DMS114 treated with DMSO at 0.1 percent for 48 hours (cell line): ENCODE measurements around the gene SDK1.

Experiments used
- DNase-seq: peaks from one replicate; lab custom pipeline; 2025; ENCODE audit not compliant: unreplicated experiment; lab: John Stamatoyannopoulos, UW

The SDK1 gene

GRCh38 chr7:3327655-3328054 is 26.6 kb downstream of the SDK1 start:
- DNase-seq, result no peak

DNA sequence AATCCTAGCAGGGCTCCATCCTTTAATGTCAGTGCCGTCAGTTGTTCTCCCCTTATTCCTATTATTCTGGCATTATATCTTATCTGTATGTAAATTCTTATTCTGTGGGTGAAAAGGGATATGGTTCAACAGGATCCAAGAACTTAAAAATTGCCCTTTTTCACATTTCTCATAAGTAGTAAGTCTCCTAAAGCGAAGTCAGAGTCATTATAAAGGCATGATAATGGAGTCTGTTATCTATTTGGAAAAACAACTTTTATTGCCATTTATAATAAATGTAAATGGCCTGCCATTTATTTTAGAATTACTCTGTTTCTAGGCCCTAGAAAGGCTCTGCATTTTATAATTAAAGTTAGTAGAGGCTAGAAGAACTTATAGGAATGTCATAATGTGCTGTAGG is 31.3 kb downstream of the SDK1 start:
- DNase-seq, result no peak

GRCh38 chr7:3333861-3334260 is 32.8 kb downstream of the SDK1 start:
- no peak for DNase-seq

- DNase-seq, result no peak
Measured at GRCh38 chr7:3336042-3336665, 35.1 kb downstream of the SDK1 start.

DNA sequence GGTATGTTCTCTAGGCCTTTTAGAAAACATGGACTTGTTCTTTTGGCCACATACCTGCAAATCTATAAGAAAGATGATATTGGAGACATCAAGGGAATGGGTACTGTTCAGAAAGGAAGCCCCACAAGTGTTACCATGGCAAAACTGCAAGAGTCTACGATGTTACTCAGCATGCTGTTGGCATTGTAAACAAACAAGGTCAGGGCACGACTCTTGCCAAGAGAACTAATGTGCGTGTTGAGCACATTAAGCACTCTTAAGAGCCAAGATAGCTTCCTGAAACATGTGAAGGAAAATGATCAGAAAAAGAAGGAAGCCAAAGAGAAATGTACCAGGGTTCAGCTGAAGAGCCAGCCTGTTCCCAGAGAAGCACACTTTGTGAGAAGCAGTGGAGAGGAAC is 37.1 kb downstream of the SDK1 start:
- DNase-seq, result no peak

- DNase-seq, result no peak
Measured at GRCh38 chr7:3345699-3346481, 44.8 kb downstream of the SDK1 start.

- DNase-seq, result no peak
Measured at GRCh38 chr7:3349126-3349525, 48.1 kb downstream of the SDK1 start.

- no peak for DNase-seq
Measured at GRCh38 chr7:3356173-3356572, 55.1 kb downstream of the SDK1 start.

DNA sequence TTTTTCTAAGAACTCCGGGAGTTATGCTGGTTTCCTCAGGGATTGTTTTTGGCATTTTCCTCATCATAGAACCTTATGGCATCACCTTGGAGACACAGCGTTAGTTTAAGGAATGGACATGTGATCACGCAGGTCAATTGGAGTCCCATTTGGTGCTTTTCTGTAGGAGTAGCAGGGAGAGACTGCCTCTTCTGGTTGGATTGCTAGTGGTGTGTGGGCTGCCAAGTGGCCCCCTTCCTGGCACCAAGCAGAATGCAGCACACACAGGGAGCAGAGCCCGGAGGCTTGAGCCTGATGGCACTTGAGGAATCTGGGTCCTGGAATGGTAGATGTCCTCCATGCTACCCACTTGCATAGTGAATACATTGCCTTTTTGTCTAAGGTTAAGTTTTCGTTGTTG is 57.9 kb downstream of the SDK1 start:
- DNase-seq, result no peak

DNA sequence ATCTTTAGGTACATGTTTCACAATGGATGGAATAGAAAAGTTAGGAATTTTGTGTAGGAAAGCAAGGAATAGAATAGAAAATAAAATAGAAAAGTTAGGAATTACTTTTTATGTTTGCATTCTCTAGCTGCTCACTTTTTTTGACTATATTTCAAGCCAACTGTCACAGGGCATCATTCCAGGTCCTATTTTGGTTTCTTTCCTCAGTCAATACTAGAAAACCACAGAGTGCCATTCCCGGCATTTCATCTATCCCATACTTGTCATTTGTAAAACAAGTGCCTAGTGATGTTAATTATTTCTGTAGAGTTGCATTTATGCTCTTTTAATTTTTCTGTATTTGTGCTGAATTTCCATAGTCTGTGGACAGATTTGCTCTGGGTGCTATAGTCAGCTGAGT is 66.2 kb downstream of the SDK1 start:
- no peak for DNase-seq

DNA sequence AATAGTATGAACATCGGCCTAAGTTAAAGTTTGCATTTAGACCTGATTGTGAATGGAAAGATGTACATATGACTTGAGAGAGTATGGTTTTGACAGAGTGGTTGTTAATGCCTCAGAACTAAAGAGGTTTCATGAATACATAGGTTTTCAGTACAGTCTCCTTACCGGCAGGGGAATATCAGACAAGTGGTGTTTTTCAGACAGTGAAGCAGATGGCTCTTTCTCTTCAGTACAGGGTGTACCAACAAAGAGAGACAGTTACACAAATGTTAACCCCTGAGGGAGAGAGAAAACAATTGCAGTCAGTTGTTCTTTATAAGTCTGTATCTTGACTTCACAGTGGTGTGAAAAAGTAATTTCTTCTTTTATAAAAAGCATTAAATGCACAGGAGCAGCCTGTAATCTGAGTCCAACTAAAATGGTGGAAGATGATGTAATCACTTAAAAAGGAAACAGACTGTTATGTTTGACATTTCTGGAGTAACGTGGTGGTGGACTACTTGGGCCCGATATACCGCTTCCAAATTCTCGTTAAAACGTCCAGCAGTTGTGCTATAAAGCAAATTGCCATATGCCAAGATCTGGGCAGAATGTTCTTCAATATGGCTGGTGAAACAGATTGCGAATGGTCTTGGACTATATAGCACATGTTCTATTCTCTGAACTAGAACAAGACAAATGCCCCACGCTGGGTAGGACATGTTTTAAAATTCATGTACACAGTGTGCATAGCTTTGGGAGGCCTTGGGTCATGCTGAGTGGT is 69.2 kb downstream of the SDK1 start:
- no peak for DNase-seq

DNA sequence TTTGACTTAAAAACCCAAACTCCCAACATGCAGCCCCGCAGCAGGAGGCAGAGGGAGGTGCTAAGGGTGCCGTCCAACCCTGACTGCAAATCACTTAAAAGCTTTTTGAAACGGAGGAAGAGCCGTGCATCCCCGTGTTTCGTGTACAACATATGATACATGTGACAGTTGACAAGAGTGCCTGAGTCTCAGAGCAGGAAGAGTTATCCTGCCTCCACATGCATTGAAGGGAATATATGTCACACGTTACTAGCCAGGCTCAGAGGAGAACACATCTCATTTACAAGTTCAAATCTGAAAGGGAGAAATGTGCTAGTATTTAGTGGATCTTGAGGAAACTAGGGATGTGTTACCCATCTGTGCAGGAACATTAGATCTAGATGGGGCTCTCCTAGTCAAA is 69.9 kb downstream of the SDK1 start:
- no peak for DNase-seq

DNA sequence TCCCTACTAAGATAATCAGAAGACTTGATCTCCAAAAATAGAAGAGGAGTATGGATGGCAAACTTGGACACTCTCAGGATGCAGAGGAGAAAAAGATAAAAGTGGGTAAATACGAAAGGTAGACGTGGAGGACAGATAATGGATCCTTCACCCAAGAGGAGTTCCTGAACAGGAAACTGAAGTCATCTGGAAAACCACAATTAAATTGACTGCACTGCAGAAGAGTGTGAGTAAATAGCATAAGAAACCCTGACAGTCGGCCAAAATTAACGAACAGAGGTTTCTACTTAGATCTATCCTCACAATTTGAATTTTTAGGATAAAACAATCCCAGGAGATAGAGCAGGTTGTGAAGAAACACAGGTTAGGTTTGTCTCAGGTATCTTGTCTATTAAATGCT is 70.5 kb downstream of the SDK1 start:
- no peak for DNase-seq

GRCh38 chr7:3374239-3374638 is 73.2 kb downstream of the SDK1 start:
- DNase-seq, result no peak

DNA sequence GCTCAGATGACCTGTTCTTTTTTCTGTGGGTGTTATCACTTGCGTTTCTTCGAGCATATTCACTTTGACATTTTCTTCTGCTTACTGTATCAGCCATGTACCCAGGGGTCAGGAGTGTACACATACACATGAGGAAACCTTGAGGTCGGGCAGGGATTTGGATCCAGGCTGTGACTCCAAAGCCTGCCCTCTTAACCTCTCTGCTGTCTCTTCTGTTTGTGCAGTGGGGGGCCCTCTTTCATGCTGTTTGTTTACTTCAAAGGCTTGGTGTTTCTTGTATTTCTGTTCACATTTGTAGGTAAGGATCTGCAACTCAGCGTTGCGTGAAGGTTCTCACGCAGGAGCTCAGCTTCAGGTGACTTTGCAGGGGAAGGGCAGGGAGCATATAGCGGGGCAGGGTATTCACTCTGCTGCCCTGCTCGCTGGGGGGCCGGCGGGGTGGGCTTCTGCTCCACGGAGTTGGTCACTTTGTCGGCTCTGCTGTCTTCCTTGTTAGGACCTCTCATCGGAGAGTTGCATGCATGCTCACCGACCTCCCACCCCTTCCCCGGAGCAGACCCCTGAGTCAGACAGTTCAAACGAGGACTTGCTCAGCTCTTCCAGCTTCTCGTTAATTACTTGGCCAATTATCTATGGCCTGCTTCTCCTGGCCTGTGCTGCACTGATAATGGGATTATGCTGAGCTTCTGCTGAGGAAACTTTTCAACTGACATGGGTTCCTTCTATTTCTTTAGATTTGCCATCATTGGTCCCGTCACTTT is 77.5 kb downstream of the SDK1 start:
- no peak for DNase-seq

DNA sequence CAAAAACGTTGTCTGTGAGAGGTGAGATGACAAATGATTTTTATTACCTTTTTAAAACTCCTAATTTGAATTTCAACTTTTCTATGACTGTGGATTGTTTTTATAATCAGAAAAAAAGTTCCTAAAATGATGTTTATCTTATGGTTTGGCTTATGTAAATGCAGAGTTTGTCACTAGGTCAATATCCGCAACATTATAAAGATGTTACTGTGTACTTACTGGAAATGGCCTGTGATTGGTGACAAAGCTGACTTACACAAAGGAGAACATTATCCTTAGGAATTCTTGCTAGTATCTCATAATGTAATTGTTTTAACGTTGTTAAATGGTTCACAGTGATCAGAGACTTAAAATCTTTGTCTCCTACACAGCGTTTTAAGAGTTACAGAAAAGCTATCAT is 79.0 kb downstream of the SDK1 start:
- DNase-seq, result no peak

DNA sequence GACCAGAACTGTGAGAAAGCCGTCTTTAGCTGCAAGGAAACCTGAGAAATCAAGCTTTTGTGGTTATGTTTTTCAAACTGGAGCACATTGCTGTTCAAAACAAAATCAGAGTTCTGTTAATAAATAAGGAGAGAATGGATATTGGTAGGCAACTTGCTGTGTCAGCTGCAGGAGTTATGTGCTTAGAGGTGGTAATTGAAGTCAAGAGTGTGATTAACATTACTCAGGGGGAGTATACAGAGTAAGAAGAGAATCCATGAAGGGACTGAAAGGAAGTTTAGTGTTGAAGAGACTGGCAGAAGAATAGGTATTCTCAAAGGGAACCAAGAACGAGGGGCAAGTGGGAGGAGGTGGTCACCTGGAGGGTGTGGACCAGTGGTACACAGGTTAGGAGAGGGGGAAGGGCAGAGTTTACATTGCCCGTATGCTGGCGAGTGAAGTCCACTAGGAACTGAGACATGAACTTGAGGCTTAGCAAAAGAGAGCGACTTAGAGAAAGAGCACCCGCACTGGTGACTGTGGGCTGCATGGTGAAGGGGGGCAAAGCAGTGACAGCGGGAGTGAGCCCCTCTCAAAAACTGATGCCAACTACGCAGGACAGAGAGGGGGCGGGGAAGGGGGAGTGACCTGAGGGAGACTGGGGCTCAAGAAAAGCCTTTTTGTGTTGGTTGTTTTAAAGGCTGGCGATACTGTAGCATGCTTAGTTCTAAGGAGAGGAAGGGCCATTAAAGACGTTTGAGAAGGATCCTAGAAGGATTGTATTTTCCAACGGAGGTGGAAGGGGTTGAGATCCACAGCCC is 80.0 kb downstream of the SDK1 start:
- DNase-seq, result no peak

GRCh38 chr7:3386423-3387190 is 85.6 kb downstream of the SDK1 start:
- DNase-seq, result no peak

DNA sequence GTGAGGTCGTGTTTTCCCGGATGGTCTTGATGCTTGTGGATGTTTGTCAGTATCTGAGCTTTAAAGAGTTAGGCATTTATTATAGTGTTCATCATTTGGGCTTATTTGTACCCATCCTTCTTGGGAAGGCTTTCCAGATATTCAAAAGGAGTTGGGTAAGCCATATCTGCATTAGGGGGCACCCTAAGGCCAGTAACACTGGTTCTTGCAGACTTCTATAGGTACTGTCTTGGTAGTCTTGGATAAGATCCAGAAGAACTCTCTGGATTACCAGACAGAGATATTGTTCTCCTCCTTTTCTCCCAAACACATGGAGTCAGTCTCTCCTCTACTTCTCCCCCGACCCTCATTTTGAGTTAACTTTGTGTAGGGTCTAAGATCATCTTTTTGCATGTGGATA is 92.8 kb downstream of the SDK1 start:
- no peak for DNase-seq

DNA sequence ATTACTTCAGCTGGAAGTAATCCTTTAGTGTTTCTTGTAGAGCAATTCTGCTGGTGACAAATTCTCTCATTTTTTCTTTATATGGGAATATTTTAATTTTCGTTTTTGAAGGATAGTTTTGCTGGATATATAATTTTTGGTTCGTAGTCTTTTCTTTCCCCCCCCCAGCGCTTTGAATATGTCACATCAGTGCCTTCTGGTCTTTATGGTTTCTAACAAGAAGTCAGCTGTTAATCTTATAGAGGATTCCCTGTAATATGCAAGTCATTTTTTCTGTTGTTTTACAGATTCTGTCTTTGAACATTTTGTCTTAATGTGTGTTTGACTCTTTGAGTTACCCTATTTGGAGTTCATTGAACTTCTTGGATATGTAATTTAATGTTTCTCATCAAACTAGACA is 96.3 kb downstream of the SDK1 start:
- no peak for DNase-seq
